Subcutaneous adipose tissue (tissue), 4 donors: ENCODE measurements around the gene NT5DC3. TPM values are rescaled to one million over a fixed set of nuclear protein-coding genes. Genes with fewer than 3 reads are reported as not detected.

Source experiments
- CTCF ChIP-seq: fragments of 450-650 bp; IDR thresholded peaks from one replicate; pipeline ENCODE4 v1.5.1; 2016; ENCODE audit warnings: low read depth, mild to moderate bottlenecking, control low read depth, antibody characterized with exemption, moderate library complexity
- total RNA-seq, 4 donors: library from RNA; depleted of rRNA; stranded (reverse); fragments of >200 nt; gene quantifications; one replicate each; pipeline ENCODE4 v1.1.0, GENCODE V29; 2016

Gene NT5DC3
- total RNA-seq, 4 donors from 2014 or later: 4.5 to 7.0 (median 5.6) TPM

GRCh38 chr12:103756443-103756842, 84.6 kb downstream of the NT5DC3 start:
- no peak for TF ChIP-seq CTCF

GRCh38 chr12:103755425-103755824, 85.6 kb downstream of the NT5DC3 start:
- TF ChIP-seq CTCF: no peak

- no peak for TF ChIP-seq CTCF
These were observed 89.4 kb downstream of the NT5DC3 start for GRCh38 chr12:103751600-103751999.

- no peak for TF ChIP-seq CTCF
These were observed 89.9 kb downstream of the NT5DC3 start for GRCh38 chr12:103751171-103751570.

GRCh38 chr12:103748875-103749274, 92.2 kb downstream of the NT5DC3 start:
- no peak for TF ChIP-seq CTCF

GRCh38 chr12:103748002-103748401, 93.0 kb downstream of the NT5DC3 start:
- no peak for TF ChIP-seq CTCF

- no peak for TF ChIP-seq CTCF
These were observed 95.1 kb downstream of the NT5DC3 start for GRCh38 chr12:103745962-103746361.

GRCh38 chr12:103743788-103744187, 97.2 kb downstream of the NT5DC3 start:
- TF ChIP-seq CTCF: no peak
